Erythroblast (primary cell): ENCODE data around the gene NTN1.

ENCODE experiments used
- GATA1 ChIP-seq: IDR thresholded peaks from 2 replicates; pipeline ENCODE4 v1.6.1; 2011; ENCODE audit warnings: low read depth, mild to moderate bottlenecking, control low read depth, low read length, moderate library complexity
- POLR2A ChIP-seq: IDR thresholded peaks from 2 replicates; pipeline ENCODE4 v1.6.1; 2011; ENCODE audit warnings: mild to moderate bottlenecking, low read length

- TF ChIP-seq POLR2A (no peak), GATA1 (no peak)
Measured at GRCh38 chr17:9020096-9020823, 1.1 kb upstream of the NTN1 start.
